Stimulated activated naive CD8-positive, alpha-beta T cell treated with anti-CD3 and anti-CD28 coated beads, Interleukin-15, amount 100 ng/mL, for 72 hours (primary cell): ENCODE measurements around the gene DNAH3.
"Not testable (repeated sequence)": the region's sequence is repeated elsewhere in the genome, so short reads cannot be mapped to it uniquely, and the experiment has no call there.

Source experiments
- ATAC-seq: fragments of 150-1000 bp; cut with Tn5 transposase; 2 replicates; pipeline ENCODE4 v1.10.0; 2021; ENCODE audit warnings: mild to moderate bottlenecking, moderate library complexity
- DNase-seq, 2 donors: peaks; one replicate each; pipeline ENCODE4 v3.0.0; 2021 to 2022
- H3K27ac Mint-ChIP-seq, 2 donors: one replicate each; pipeline ENCODE4 v1.8.0; 2022; ENCODE audit warnings: mild to moderate bottlenecking in 2 of 2, mixed read lengths in 2 of 2, moderate library complexity in 2 of 2
- H3K27me3 Mint-ChIP-seq: one replicate; pipeline ENCODE4 v1.8.0; 2022; ENCODE audit warnings: mixed read lengths
- H3K4me1 Mint-ChIP-seq: one replicate; pipeline ENCODE4 v1.8.0; 2022; ENCODE audit warnings: mild to moderate bottlenecking, mixed read lengths
- H3K4me3 Mint-ChIP-seq, 2 donors: one replicate each; pipeline ENCODE4 v1.8.0; 2022; ENCODE audit warnings: mild to moderate bottlenecking in 2 of 2, mixed read lengths in 2 of 2, moderate library complexity in 1 of 2
- H3K9me3 Mint-ChIP-seq, 2 donors: one replicate each; pipeline ENCODE4 v1.8.0; 2022; ENCODE audit warnings: mixed read lengths in 2 of 2

The DNAH3 gene

DNA sequence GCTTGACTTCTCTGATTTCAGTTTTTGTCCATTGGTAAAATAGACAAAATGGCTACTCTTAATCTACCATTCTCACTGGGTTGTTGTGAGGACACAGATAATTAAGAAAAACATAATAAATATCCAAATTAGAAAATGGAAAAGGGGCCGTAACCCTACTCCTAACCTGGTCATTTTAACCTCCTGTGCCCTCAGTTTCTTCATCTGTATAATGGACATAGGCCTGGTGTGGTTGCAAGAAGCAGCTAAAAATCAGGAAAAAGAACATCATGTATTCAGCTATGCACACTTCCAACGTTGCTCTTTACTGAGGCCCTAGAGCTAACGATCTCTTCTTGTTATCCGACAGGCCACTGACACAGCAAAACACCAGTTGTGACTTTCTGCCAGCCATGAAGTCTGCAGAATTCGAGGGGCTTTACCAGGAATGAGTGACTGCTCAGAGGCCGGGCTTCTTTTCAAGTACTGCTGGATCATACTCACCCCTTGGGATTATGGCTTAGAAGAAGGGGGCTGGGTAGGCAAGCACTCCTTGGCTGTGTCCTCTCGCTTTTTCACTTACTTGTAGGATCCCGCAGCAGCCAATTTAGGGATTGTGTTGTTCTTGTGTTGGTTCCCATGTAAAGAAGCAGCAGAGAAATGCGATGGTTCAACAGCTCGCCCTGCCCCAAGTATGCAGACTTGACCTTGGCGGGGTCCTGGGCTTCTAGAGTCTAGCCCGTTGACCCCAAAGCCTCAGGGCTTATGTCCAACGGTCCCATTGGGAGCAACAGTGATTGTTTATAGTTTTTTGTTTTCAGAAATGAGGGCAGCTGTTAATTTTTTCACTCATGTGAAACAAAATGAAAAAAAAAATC is 28.7 kb upstream of the DNAH3 start:
- Mint-ChIP-seq H3K4me3 (no peak overlapping the region), H3K27ac (no peak overlapping the region), H3K4me1 (peaks cover under 1% of the 10 kb centered on the region), H3K9me3 (peaks cover 11% of the 10 kb centered on the region in 2 donors), H3K27me3 (no peaks in the 10 kb centered on the region)
- ATAC-seq (no peak), DNase-seq (no peak)

GRCh38 chr16:21175397-21175796 is 24.8 kb upstream of the DNAH3 start:
- Mint-ChIP-seq H3K4me3 (no peak overlapping the region), H3K4me1 (no peaks in the 10 kb centered on the region), H3K27ac (no peak overlapping the region), H3K9me3 (peaks cover 0 to 8% of the 10 kb centered on the region in 2 donors), H3K27me3 (no peaks in the 10 kb centered on the region)
- DNase-seq (no peak), ATAC-seq (no peak)

- Mint-ChIP-seq H3K4me3 (no peak overlapping the region), H3K4me1 (no peaks in the 10 kb centered on the region), H3K9me3 (no peaks in the 10 kb centered on the region), H3K27ac (no peak overlapping the region), H3K27me3 (no peaks in the 10 kb centered on the region)
- ATAC-seq (no peak), DNase-seq (no peak)
These were observed 22.0 kb upstream of the DNAH3 start for GRCh38 chr16:21172650-21173049.

DNA sequence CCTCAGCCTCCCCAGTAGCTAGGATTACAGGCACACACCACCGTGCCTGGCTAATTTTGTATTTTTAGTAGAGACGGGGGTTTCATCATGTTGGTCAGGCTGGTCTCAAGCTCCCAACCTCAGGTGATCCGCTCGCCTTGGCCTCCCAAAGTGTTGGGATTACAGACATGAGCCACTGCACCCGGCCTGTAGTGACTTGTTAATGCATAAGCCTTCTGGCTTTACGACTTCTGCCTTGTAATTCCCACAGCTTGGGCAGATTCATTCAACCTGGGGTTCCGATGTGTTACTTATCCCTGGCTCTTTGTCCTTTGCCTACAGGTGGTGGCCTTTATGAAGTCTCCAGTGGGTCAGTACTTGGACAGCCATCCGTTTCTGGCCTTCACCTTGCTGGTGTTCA is 19.5 kb upstream of the DNAH3 start:
- H3K4me1 Mint-ChIP-seq, H3K4me3 Mint-ChIP-seq, H3K9me3 Mint-ChIP-seq, DNase-seq, H3K27ac Mint-ChIP-seq, H3K27me3 Mint-ChIP-seq, ATAC-seq: not testable (repeated sequence)

GRCh38 chr16:21169249-21169981 is 18.8 kb upstream of the DNAH3 start:
- H3K4me3 Mint-ChIP-seq = no peak overlapping the region
- no peak overlapping the region for H3K27ac Mint-ChIP-seq
- ATAC-seq (peak; percentile 43), DNase-seq (no peak)
- H3K4me1 Mint-ChIP-seq = no peaks in the 10 kb centered on the region
- no peaks in the 10 kb centered on the region for H3K9me3 Mint-ChIP-seq
- H3K27me3 Mint-ChIP-seq = no peaks in the 10 kb centered on the region

- H3K4me1 Mint-ChIP-seq = no peaks in the 10 kb centered on the region
- no peak overlapping the region for H3K4me3 Mint-ChIP-seq
These were observed 17.4 kb upstream of the DNAH3 start for GRCh38 chr16:21167929-21168602.

DNA sequence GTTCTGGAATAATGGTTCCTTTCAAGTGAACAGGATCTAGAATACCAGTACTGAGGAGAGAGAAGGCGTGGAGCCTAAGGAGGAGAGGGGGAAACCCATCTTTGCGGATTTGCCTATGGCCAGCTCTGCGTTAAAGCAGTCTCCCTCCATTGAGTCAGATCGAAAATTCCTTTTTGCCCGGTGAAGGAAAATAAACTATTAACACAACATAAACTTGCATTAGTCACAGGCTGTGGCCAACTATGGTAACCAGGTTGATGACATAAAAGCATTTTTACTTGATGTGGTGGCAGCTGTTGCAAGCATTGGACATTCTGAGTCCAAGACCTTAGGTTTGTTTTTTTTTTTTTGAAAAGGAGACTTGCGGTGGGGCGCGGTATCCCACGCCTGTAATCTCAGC is 16.7 kb upstream of the DNAH3 start:
- DNase-seq = no peak
- Mint-ChIP-seq H3K27me3 (no peaks in the 10 kb centered on the region), H3K27ac (no peak overlapping the region), H3K4me3 (no peak overlapping the region), H3K4me1 (no peaks in the 10 kb centered on the region), H3K9me3 (no peaks in the 10 kb centered on the region)
- ATAC-seq = peak; percentile 54

More at GRCh38 chr16:21167929-21168602, 17.4 kb upstream of the DNAH3 start:
- no peaks in the 10 kb centered on the region for H3K9me3 Mint-ChIP-seq
- H3K27ac Mint-ChIP-seq = no peak overlapping the region
- peak in 1 of 2 donors; percentile 19 for DNase-seq
- no peak for ATAC-seq
- no peaks in the 10 kb centered on the region for H3K27me3 Mint-ChIP-seq

DNA sequence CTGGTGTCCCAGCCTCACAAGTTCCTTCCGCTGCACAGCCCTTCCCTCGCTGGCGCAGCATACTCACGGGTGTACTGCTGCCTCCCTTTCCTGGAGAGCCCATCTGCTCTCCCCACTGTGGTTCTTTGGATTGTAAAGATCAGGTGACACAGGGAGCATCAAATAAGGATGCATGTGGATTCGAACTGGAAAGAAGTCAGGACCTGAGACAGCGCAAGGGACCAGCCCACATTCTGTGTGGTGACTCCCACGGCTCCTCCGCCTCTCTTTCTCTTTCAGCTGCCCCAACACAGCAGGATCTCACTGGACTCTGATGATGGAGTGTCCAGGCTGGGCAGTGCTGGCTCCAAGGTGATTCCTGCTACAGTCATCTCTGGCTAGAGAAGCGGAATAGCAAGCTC is 15.9 kb upstream of the DNAH3 start:
- Mint-ChIP-seq H3K27ac (peak overlapping the region in 1 of 2 donors; percentile 35), H3K9me3 (no peaks in the 10 kb centered on the region), H3K4me3 (no peak overlapping the region), H3K4me1 (no peaks in the 10 kb centered on the region), H3K27me3 (no peaks in the 10 kb centered on the region)
- no peak for ATAC-seq
- no peak for DNase-seq

DNA sequence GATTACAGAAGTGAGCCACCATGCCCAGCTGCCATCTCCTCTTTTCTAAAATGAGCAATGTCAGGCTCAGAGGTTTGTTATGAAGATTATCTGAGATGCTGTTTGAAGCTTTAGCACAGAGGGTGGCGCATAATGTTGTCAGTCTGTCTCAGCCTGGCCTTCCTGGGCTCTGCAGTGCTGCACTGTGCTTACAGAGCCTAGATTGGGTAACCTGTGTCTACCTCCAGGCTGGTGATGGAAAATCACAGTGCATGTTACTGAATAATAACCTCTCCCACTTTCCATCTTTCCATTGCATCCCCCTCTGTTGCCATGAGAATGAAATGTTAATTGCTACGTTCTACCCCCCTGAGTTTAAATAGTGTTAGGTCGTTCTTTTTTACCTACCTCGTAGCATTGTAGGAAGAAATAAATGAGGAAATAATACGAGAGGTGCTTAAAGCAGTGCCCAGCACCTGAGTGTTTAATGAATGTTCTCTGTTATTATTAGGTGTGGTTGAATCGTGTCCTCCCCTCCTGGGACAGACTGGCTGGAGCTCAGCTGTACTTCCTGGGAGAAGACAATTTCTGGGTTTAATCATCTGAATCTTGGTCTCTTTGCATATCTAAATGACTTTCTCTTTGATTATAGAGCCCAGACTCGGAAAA is 14.0 kb upstream of the DNAH3 start:
- DNase-seq (no peak), ATAC-seq (no peak)
- Mint-ChIP-seq H3K27me3 (no peaks in the 10 kb centered on the region), H3K27ac (no peak overlapping the region), H3K4me1 (peaks cover 2% of the 10 kb centered on the region), H3K4me3 (no peak overlapping the region), H3K9me3 (no peaks in the 10 kb centered on the region)

- ATAC-seq = no peak
- no peak for DNase-seq
- H3K4me3 Mint-ChIP-seq = no peak overlapping the region
- H3K4me1 Mint-ChIP-seq = peaks cover 12% of the 10 kb centered on the region
- H3K27ac Mint-ChIP-seq = no peak overlapping the region
- H3K27me3 Mint-ChIP-seq = no peaks in the 10 kb centered on the region
- H3K9me3 Mint-ChIP-seq = no peaks in the 10 kb centered on the region
These were observed 12.9 kb upstream of the DNAH3 start for GRCh38 chr16:21163576-21163975.

- Mint-ChIP-seq H3K4me1 (peaks cover 19% of the 10 kb centered on the region), H3K9me3 (no peaks in the 10 kb centered on the region), H3K4me3 (no peak overlapping the region), H3K27ac (peak overlapping the region in 1 of 2 donors; percentile 19), H3K27me3 (no peaks in the 10 kb centered on the region)
- ATAC-seq (no peak), DNase-seq (no peak)
These were observed 12.1 kb upstream of the DNAH3 start for GRCh38 chr16:21162661-21163151.

DNA sequence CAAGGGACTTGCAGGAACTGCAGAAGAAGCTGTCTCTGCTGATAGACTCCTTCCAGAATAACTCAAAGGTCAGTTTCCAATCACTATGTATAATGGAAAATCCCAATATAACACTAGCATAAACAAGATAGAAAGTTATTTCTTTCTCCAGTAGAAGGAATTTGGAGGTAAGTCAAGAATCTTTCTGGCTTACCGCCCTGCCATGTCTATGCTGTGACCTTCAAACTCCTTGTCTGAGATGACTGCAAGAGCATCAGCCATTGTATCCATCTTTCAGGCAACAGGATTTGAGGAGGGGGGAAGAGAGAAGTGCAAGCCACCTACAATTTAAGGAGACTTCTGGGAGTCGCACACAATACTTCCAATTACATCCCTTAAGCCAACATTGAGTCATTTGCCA is 10.6 kb upstream of the DNAH3 start:
- no peak for DNase-seq
- no peak overlapping the region for H3K27ac Mint-ChIP-seq
- H3K9me3 Mint-ChIP-seq = no peaks in the 10 kb centered on the region
- H3K27me3 Mint-ChIP-seq = no peaks in the 10 kb centered on the region
- no peak for ATAC-seq
- H3K4me3 Mint-ChIP-seq = no peak overlapping the region
- peaks cover 23% of the 10 kb centered on the region for H3K4me1 Mint-ChIP-seq

- Mint-ChIP-seq H3K9me3 (no peaks in the 10 kb centered on the region), H3K4me3 (no peak overlapping the region), H3K4me1 (peaks cover 23% of the 10 kb centered on the region), H3K27ac (no peak overlapping the region), H3K27me3 (no peaks in the 10 kb centered on the region)
- no peak for ATAC-seq
- no peak for DNase-seq
These were observed 9.6 kb upstream of the DNAH3 start for GRCh38 chr16:21160276-21160675.

DNA sequence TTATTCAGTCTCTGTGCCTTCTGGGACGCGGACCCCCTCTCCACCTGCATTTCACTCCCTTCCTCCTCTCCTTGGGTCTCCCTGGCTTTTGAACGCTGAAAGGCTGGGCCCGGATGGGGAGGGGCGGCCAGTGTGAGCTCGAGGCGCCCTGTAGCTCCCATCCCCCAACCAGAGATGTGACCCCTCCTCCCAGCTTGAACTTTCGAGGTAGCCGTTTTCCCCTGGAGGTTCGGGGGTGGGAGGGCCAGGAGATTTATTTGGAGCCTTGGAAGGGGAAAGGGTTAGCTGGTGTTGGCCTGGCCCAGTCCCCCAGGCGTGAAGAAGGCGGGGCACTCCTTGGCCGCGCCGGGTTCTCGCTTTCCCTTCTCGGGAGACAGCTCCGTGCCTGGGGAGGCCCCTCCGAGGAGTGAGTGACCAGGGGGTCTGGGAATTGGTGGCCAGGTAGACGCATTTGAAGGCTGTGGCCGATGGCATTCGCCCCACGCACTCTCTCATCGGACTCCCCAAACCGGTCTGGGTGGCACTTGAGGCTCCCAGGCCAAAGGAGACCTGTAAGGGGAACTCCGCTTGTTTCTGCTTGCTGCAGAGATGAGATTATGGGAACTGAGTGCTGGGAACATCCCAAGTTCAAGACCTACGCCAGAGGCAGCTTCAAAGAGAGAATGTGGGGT is 8.8 kb upstream of the DNAH3 start:
- ATAC-seq (no peak), DNase-seq (peak in 1 of 2 donors; percentile 10)
- H3K9me3 Mint-ChIP-seq = no peaks in the 10 kb centered on the region
- H3K27me3 Mint-ChIP-seq = no peaks in the 10 kb centered on the region
- peaks cover 23% of the 10 kb centered on the region for H3K4me1 Mint-ChIP-seq
- H3K27ac Mint-ChIP-seq = peak overlapping the region in 1 of 2 donors; percentile 30
- peak overlapping the region; percentile 94 for H3K4me3 Mint-ChIP-seq
